GM12878 (cell line): Measurements from ENCODE around the gene TFCP2L1. TPM values are rescaled to one million over a fixed set of nuclear protein-coding genes. Genes with fewer than 3 reads are reported as not detected.

Experiments
- ATAC-seq: fragments of 200-7000 bp; cut with Tn5 transposase; 3 replicates; pipeline ENCODE4 v1.9.1; 2020; ENCODE audit warnings: mild to moderate bottlenecking, moderate library complexity
- BruUV-seq: library from RNA; stranded (reverse); fragments of 400-500 nt; replicated peaks from 2 replicates; lab custom pipeline; 2021; lab: Mats Ljungman, UMichigan
- CTCF ChIA-PET: fragments of 300-600 bp; sonication (Branson Sonifier 250); formaldehyde crosslinking; extraction: SDS; loops from one replicate; lab custom pipeline; 2021; ENCODE audit warnings: inconsistent platforms; lab: Yijun Ruan, JAX
- POLR2A ChIA-PET: fragments of 350-600 bp; formaldehyde crosslinking; extraction: SDS; loops from one replicate; lab custom pipeline; 2021; ENCODE audit warnings: inconsistent platforms; lab: Charles Lee
- RAD21 ChIA-PET: fragments of 300-600 bp; sonication (Branson Sonifier 250); formaldehyde crosslinking; loops from one replicate; lab custom pipeline; 2023; ENCODE audit warnings: antibody characterized with exemption; ENCODE audit not compliant: unreplicated experiment; lab: Charles Lee
- SMC1A ChIA-PET: fragments of 300-600 bp; sonication (Branson Sonifier 250); formaldehyde crosslinking; loops from one replicate; lab custom pipeline; 2023; ENCODE audit not compliant: unreplicated experiment, uncharacterized antibody; lab: Charles Lee
- DNase-seq: peaks from one replicate; pipeline ENCODE4 v3.0.0-alpha.2; 2011; ENCODE audit warnings: low read depth, low spot score
- FAIRE-seq: peaks from 3 replicates; lab custom pipeline; 2011; peaks lifted over from hg19 to GRCh38; lab: Jason Lieb, UNC
- H2AFZ ChIP-seq: 2 replicates; pipeline ENCODE4 v1.6.0; 2011; ENCODE audit warnings: low read depth, low read length, control low read depth; ENCODE audit not compliant: control insufficient read depth
- H3K27ac ChIP-seq: 2 replicates; pipeline ENCODE4 v1.5.1; 2011; ENCODE audit warnings: control low read depth; ENCODE audit not compliant: control insufficient read depth, insufficient read depth
- H3K27me3 ChIP-seq, 2 experiments: replicated peaks in 1 of 2; 2 replicates each; pipeline versions ENCODE4 v1.6.0 to v1.6.1; 2011; ENCODE audit warnings: low read length in 1 of 2; ENCODE audit not compliant: control insufficient read depth in 2 of 2, insufficient read depth in 2 of 2
- H3K36me3 ChIP-seq, 2 experiments: 2 replicates each; pipeline ENCODE4 v1.5.1; 2011; ENCODE audit warnings: low read length in 1 of 2; ENCODE audit not compliant: control insufficient read depth in 2 of 2, insufficient read depth in 2 of 2
- H3K4me1 ChIP-seq: 2 replicates; pipeline ENCODE4 v1.6.1; 2011; ENCODE audit warnings: mild to moderate bottlenecking, low read length, moderate library complexity, mixed read lengths; ENCODE audit not compliant: control insufficient read depth, insufficient read depth
- H3K4me2 ChIP-seq: 2 replicates; pipeline ENCODE4 v1.6.0; 2011; ENCODE audit warnings: control low read depth; ENCODE audit not compliant: control insufficient read depth, insufficient read depth
- H3K4me3 ChIP-seq: fragments of 200-600 bp; sonication (generic); 2 replicates; pipeline ENCODE4 v1.5.1; 2016
- H3K79me2 ChIP-seq: 2 replicates; pipeline ENCODE4 v1.6.0; 2011; ENCODE audit warnings: low read length; ENCODE audit not compliant: control insufficient read depth, insufficient read depth
- H3K9ac ChIP-seq: 2 replicates; pipeline ENCODE4 v1.8.0; 2011; ENCODE audit warnings: low read length, control low read depth, mixed read lengths; ENCODE audit not compliant: control insufficient read depth, insufficient read depth
- H3K9me3 ChIP-seq: replicated peaks from 3 replicates; pipeline ENCODE4 v1.5.1; 2011; ENCODE audit warnings: mild to moderate bottlenecking, low read length; ENCODE audit not compliant: control insufficient read depth, insufficient read depth
- H4K20me1 ChIP-seq: 2 replicates; pipeline ENCODE4 v1.6.0; 2011; ENCODE audit not compliant: control insufficient read depth, insufficient read depth
- BHLHE40 ChIP-seq, 2 experiments: fragments of 450-650 bp in 1 of 2; IDR thresholded peaks; 2 replicates each; pipeline ENCODE4 v1.6.1; 2011 to 2017; ENCODE audit warnings: low read depth in 2 of 2, borderline replicate concordance in 1 of 2, improper control_type of control experiment in 1 of 2, low read length in 1 of 2, mild to moderate bottlenecking in 1 of 2
- BMI1 ChIP-seq: fragments of 450-650 bp; IDR thresholded peaks from 2 replicates; pipeline ENCODE4 v1.6.1; 2016; ENCODE audit warnings: mild to moderate bottlenecking, moderate library complexity, borderline replicate concordance
- CREB1 ChIP-seq: IDR thresholded peaks from 2 replicates; pipeline ENCODE4 v1.6.1; 2012; ENCODE audit warnings: low read depth, mild to moderate bottlenecking, inconsistent platforms
- ESRRA ChIP-seq: IDR thresholded peaks from 2 replicates; pipeline ENCODE4 v1.6.1; 2012; ENCODE audit warnings: mild to moderate bottlenecking, low read length, improper control_type of control experiment
- FOS ChIP-seq: IDR thresholded peaks from 3 replicates; pipeline ENCODE4 v1.6.1; 2011; ENCODE audit warnings: borderline replicate concordance; ENCODE audit not compliant: insufficient read length; ENCODE audit errors: extremely low read depth
- FOXM1 ChIP-seq: IDR thresholded peaks from 2 replicates; pipeline ENCODE4 v1.6.1; 2012; ENCODE audit warnings: low read depth, mild to moderate bottlenecking, inconsistent platforms, low read length, moderate library complexity
- GABPA ChIP-seq: IDR thresholded peaks from 2 replicates; pipeline ENCODE4 v1.6.1; 2014; ENCODE audit warnings: antibody characterized with exemption, low read depth, mild to moderate bottlenecking, inconsistent platforms
- HDGF ChIP-seq: fragments of 450-650 bp; IDR thresholded peaks from 2 replicates; pipeline ENCODE4 v1.6.1; 2016; ENCODE audit warnings: antibody characterized with exemption
- MYC ChIP-seq: IDR thresholded peaks from 2 replicates; pipeline ENCODE4 v1.6.1; 2011; ENCODE audit warnings: mild to moderate bottlenecking, low read length, moderate library complexity, inconsistent platforms; ENCODE audit not compliant: insufficient read depth, insufficient replicate concordance, insufficient read length, severe bottlenecking
- SMC3 ChIP-seq: IDR thresholded peaks from 2 replicates; pipeline ENCODE4 v1.6.1; 2011; ENCODE audit warnings: low read length, improper control_type of control experiment, borderline replicate concordance
- SUPT20H ChIP-seq: IDR thresholded peaks from 2 replicates; pipeline ENCODE4 v1.6.1; 2011; ENCODE audit warnings: low read depth, mild to moderate bottlenecking, low read length, moderate library complexity, borderline replicate concordance; ENCODE audit not compliant: control insufficient read depth
- WGBS: methylation state at CpG from one replicate; pipeline ENCODE4 v1.1.6; 2016; ENCODE audit warnings: low lambda C conversion rate; ENCODE audit not compliant: insufficient replicate concordance, insufficient coverage; ENCODE audit errors: missing lambda C conversion rate; 5-methylcytosine and 5-hydroxymethylcytosine counted together
- in situ Hi-C: fragments of 300-500 bp; cut with MboI; formaldehyde crosslinking; loops from 9 replicates; pipeline ENCODE4 v1.14.3; 2018; ENCODE audit warnings: mixed read lengths
- intact Hi-C: fragments of 100-400 bp; cut with micrococcal nuclease; formaldehyde crosslinking; loops from one replicate; pipeline ENCODE4 v1.14.2; 2022; ENCODE audit not compliant: unreplicated experiment
- polyA plus RNA-seq, 11 experiments: library from polyadenylated mRNA; depleted of rRNA in 4 of 11; unstranded in 6 of 11; stranded (reverse) in 5 of 11; fragments of >200 nt; fragmentation: Nextera tagmentation in 4 of 11; fragmentation: Illumina TruSeq in 1 of 11; extraction: Ambion mirVana in 4 of 11; extraction: Trizol in 1 of 11; gene quantifications; 1 replicate in 1 of 11; 2 replicates in 10 of 11; pipeline versions ENCODE4 v1.2.1 to v1.2.3, GENCODE V29; 2011 to 2016; ENCODE audit warnings: inconsistent platforms in 2 of 11, missing spikeins in 2 of 11, low read depth in 1 of 11
- total RNA-seq, 4 experiments: library from RNA; depleted of rRNA in 3 of 4; stranded (reverse); fragments of >200 nt in 3 of 4; fragmentation: Illumina TruSeq in 1 of 4; extraction: Trizol in 1 of 4; gene quantifications; 2 replicates each; pipeline versions ENCODE4 v1.2.1 to v1.2.3, GENCODE V29; 2013 to 2021
- TF ChIP-seq, protein P1 (sequence below): fragments of 450-650 bp; IDR thresholded peaks from 2 replicates; pipeline ENCODE4 v1.6.1; 2018; ENCODE audit warnings: borderline replicate concordance, mild to moderate bottlenecking; ENCODE audit not compliant: partially characterized antibody
- TF ChIP-seq, protein P2 (sequence below): IDR thresholded peaks from 2 replicates; pipeline ENCODE4 v1.6.1; 2011; ENCODE audit warnings: low read depth, mild to moderate bottlenecking, low read length, moderate library complexity, borderline replicate concordance; ENCODE audit errors: extremely low read depth
- TF ChIP-seq, protein P3 (sequence below): fragments of 450-650 bp; formaldehyde crosslinking; IDR thresholded peaks from 2 replicates; pipeline ENCODE4 v1.4.0; 2022; ENCODE audit warnings: mild to moderate bottlenecking, moderate library complexity

TFCP2L1 gene
- total and polyA plus RNA-seq, 10 of the 15 experiments (the other 5 are each of a cell fraction or from before 2014, with no cell fraction given) = 0.02 to 0.21 (median 0.09) TPM; not detected in 1

DNA sequence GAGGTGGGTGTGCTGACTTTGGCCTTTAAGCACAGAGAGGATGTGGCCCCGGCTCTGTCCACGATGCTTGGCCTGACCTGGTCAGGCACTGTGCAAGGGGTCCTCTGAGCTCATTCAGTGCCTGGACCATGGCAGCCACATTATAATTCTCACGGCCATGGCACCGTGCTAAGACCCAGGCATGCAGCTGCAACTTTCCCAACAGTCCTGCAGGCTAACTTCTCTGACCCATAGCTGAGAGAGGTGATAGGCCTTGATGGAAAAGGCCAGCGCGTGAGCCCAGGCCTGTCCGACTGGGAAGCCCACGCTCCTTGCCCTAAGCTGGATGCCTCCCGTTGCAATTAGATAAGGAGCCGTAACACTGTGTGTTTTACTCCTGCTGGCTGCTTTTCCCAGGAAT, 99.9 kb downstream of the TFCP2L1 start:
- Histone ChIP-seq H3K4me3 (no peak overlapping the region), H3K4me2 (no peak overlapping the region), H3K9me3 (no peaks in the 10 kb centered on the region), H3K36me3 (no peaks in the 10 kb centered on the region), H3K4me1 (no peaks in the 10 kb centered on the region), H3K79me2 (no peaks in the 10 kb centered on the region), H3K27ac (no peak overlapping the region), H2AFZ (no peak overlapping the region), H3K27me3 (no peaks in the 10 kb centered on the region), H4K20me1 (no peaks in the 10 kb centered on the region), H3K9ac (no peak overlapping the region)
- BruUV-seq = no TSS peak
- POLR2A ChIA-PET = no interaction called here
- CTCF ChIA-PET = no interaction called here
- intact Hi-C loops = no loop called here
- DNase-seq (no peak), ATAC-seq (no peak), FAIRE-seq (no peak)
- RAD21 ChIA-PET = no interaction called here
- in situ Hi-C loops = no loop called here
- 31% methylated on average over 10 of the region's 10 CpGs for WGBS
- SMC1A ChIA-PET = no interaction called here
- TF ChIP-seq BMI1 = no peak
- no peak for TF ChIP-seq FOS
- TF ChIP-seq ESRRA = no peak
- TF ChIP-seq, protein P1, sequence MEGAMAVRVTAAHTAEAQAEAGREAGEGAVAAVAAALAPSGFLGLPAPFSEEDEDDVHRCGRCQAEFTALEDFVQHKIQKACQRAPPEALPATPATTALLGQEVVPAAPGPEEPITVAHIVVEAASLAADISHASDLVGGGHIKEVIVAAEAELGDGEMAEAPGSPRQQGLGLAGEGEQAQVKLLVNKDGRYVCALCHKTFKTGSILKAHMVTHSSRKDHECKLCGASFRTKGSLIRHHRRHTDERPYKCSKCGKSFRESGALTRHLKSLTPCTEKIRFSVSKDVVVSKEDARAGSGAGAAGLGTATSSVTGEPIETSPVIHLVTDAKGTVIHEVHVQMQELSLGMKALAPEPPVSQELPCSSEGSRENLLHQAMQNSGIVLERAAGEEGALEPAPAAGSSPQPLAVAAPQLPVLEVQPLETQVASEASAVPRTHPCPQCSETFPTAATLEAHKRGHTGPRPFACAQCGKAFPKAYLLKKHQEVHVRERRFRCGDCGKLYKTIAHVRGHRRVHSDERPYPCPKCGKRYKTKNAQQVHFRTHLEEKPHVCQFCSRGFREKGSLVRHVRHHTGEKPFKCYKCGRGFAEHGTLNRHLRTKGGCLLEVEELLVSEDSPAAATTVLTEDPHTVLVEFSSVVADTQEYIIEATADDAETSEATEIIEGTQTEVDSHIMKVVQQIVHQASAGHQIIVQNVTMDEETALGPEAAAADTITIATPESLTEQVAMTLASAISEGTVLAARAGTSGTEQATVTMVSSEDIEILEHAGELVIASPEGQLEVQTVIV = no peak
- TF ChIP-seq CREB1 = no peak
- TF ChIP-seq GABPA = no peak
- no peak for TF ChIP-seq SMC3
- TF ChIP-seq MYC = no peak
- TF ChIP-seq SUPT20H = no peak
- no peak for TF ChIP-seq HDGF
- TF ChIP-seq, protein P2, sequence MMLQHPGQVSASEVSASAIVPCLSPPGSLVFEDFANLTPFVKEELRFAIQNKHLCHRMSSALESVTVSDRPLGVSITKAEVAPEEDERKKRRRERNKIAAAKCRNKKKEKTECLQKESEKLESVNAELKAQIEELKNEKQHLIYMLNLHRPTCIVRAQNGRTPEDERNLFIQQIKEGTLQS = no peak
- TF ChIP-seq, protein P3, sequence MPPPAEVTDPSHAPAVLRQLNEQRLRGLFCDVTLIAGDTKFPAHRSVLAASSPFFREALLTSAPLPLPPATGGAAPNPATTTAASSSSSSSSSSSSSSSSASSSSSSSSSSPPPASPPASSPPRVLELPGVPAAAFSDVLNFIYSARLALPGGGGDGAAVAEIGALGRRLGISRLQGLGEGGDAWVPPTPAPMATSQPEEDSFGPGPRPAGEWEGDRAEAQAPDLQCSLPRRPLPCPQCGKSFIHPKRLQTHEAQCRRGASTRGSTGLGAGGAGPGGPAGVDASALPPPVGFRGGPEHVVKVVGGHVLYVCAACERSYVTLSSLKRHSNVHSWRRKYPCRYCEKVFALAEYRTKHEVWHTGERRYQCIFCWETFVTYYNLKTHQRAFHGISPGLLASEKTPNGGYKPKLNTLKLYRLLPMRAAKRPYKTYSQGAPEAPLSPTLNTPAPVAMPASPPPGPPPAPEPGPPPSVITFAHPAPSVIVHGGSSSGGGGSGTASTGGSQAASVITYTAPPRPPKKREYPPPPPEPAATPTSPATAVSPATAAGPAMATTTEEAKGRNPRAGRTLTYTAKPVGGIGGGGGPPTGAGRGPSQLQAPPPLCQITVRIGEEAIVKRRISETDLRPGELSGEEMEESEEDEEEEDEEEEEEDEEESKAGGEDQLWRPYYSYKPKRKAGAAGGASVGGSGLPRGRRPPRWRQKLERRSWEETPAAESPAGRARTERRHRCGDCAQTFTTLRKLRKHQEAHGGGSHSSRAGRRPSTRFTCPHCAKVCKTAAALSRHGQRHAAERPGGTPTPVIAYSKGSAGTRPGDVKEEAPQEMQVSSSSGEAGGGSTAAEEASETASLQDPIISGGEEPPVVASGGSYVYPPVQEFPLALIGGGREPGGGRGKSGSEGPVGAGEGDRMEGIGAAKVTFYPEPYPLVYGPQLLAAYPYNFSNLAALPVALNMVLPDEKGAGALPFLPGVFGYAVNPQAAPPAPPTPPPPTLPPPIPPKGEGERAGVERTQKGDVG (CRISPR knock-in tag) = no peak
- TF ChIP-seq BHLHE40 (IDR thresholded peaks at IDR 0.05; ENCODE audit: borderline replicate concordance in 1 of 2, low read depth in 2 of 2, low read length in 1 of 2) = no peak
- no peak for TF ChIP-seq FOXM1
